Colonic mucosa (tissue), 4 donors: Measurements from ENCODE around the gene RNLS. TPM values are rescaled to one million over a fixed set of nuclear protein-coding genes. Genes with fewer than 3 reads are reported as not detected.

Experiments
- DNase-seq: peaks from one replicate; pipeline ENCODE4 v3.0.0-alpha.2; 2020
- H3K27ac ChIP-seq: fragments of 200-600 bp; one replicate; pipeline ENCODE4 v1.8.0; 2021
- H3K27me3 ChIP-seq: fragments of 200-600 bp; one replicate; pipeline ENCODE4 v1.8.0; 2021
- H3K36me3 ChIP-seq: fragments of 200-600 bp; one replicate; pipeline ENCODE4 v1.8.0; 2021
- H3K4me1 ChIP-seq: fragments of 200-600 bp; one replicate; pipeline ENCODE4 v1.8.0; 2021; ENCODE audit warnings: mild to moderate bottlenecking
- H3K4me3 ChIP-seq: fragments of 200-600 bp; one replicate; pipeline ENCODE4 v1.8.0; 2021
- H3K9ac ChIP-seq, 2 donors: one replicate each; pipeline ENCODE4 v1.7.0; 2013; ENCODE audit warnings: control low read depth in 2 of 2, low read depth in 2 of 2, low read length in 2 of 2
- H3K9me3 ChIP-seq: fragments of 200-600 bp; one replicate; pipeline ENCODE4 v1.8.0; 2021
- CTCF ChIP-seq: fragments of 200-600 bp; IDR thresholded peaks from one replicate; pipeline ENCODE4 v1.8.0; 2022; ENCODE audit warnings: antibody characterized with exemption, mild to moderate bottlenecking
- intact Hi-C: fragments of 100-400 bp; cut with DNase I; formaldehyde crosslinking; loops from one replicate; pipeline ENCODE4 v1.14.1; 2022
- total RNA-seq, 2 donors: library from RNA; stranded (reverse); fragmentation: NEBNext Ultra II Directional in 1 of 2; extraction: Animal tissue kit (Norgen Biotek cat#: 25700) in 1 of 2; gene quantifications; one replicate each; pipeline ENCODE4 v1.2.1, GENCODE V29; 2021
- donor health status: healthy.
- donor health status: DM: no; HTN: no; CAD: no.
- donor health status: DM: no; HTN: no; CAD: no.

Gene RNLS
- total RNA-seq, 2 donors from 2014 or later, result 13.0 to 19.1 TPM

- no peaks in the 10 kb centered on the region for H3K36me3 ChIP-seq
- no peak for TF ChIP-seq CTCF
- intact Hi-C loops, result no loop called here
Measured at GRCh38 chr10:88297103-88297502, 286.0 kb downstream of the RNLS start.

GRCh38 chr10:88293651-88294230 is 289.4 kb downstream of the RNLS start:
- Histone ChIP-seq H3K4me1 (no peaks in the 10 kb centered on the region), H3K27me3 (no peaks in the 10 kb centered on the region), H3K36me3 (no peaks in the 10 kb centered on the region), H3K4me3 (no peak overlapping the region), H3K9me3 (no peaks in the 10 kb centered on the region), H3K9ac (no peak overlapping the region), H3K27ac (no peak overlapping the region)
- DNase-seq, result no peak
- intact Hi-C loops, result no loop called here
- no peak for TF ChIP-seq CTCF

More at GRCh38 chr10:88297103-88297502, 286.0 kb downstream of the RNLS start:
- no peak for DNase-seq
- no peaks in the 10 kb centered on the region for H3K9me3 ChIP-seq
- no peak overlapping the region for H3K9ac ChIP-seq
- no peak overlapping the region for H3K27ac ChIP-seq
- no peaks in the 10 kb centered on the region for H3K27me3 ChIP-seq
- no peaks in the 10 kb centered on the region for H3K4me1 ChIP-seq
- no peak overlapping the region for H3K4me3 ChIP-seq

- Histone ChIP-seq H3K4me1 (no peaks in the 10 kb centered on the region), H3K9ac (no peak overlapping the region), H3K36me3 (no peaks in the 10 kb centered on the region), H3K4me3 (no peak overlapping the region), H3K9me3 (no peaks in the 10 kb centered on the region), H3K27ac (no peak overlapping the region), H3K27me3 (no peaks in the 10 kb centered on the region)
- intact Hi-C loops, result no loop called here
- no peak for TF ChIP-seq CTCF
- no peak for DNase-seq
Measured at GRCh38 chr10:88293073-88293472, 290.0 kb downstream of the RNLS start.

GRCh38 chr10:88292185-88292514 is 291.0 kb downstream of the RNLS start:
- Histone ChIP-seq H3K4me1 (no peaks in the 10 kb centered on the region), H3K27ac (no peak overlapping the region), H3K9ac (no peak overlapping the region), H3K9me3 (no peaks in the 10 kb centered on the region), H3K27me3 (no peaks in the 10 kb centered on the region), H3K4me3 (no peak overlapping the region), H3K36me3 (no peaks in the 10 kb centered on the region)
- no peak for TF ChIP-seq CTCF
- intact Hi-C loops, result no loop called here
- no peak for DNase-seq

- H3K4me1 ChIP-seq, result no peaks in the 10 kb centered on the region
- H3K27ac ChIP-seq, result no peak overlapping the region
- intact Hi-C loops, result no loop called here
- no peak overlapping the region for H3K9ac ChIP-seq
- H3K36me3 ChIP-seq, result no peaks in the 10 kb centered on the region
- no peak overlapping the region for H3K4me3 ChIP-seq
- DNase-seq, result no peak
- no peaks in the 10 kb centered on the region for H3K9me3 ChIP-seq
- no peak for TF ChIP-seq CTCF
- H3K27me3 ChIP-seq, result no peaks in the 10 kb centered on the region
Measured at GRCh38 chr10:88291289-88292184, 291.6 kb downstream of the RNLS start.
